Peyer's patch (tissue), 4 donors: ENCODE measurements around the gene HEYL.

Experiments
- POLR2A ChIP-seq, 2 donors: fragments of 450-650 bp; IDR thresholded peaks; one replicate each; pipeline ENCODE4 v1.5.1; 2017; ENCODE audit warnings: antibody characterized with exemption in 2 of 2, mild to moderate bottlenecking in 2 of 2, moderate library complexity in 2 of 2
- TF ChIP-seq, protein P1 (sequence below), 6 experiments: fragments of 450-650 bp in 4 of 6; fragments of 200-600 bp in 2 of 6; sonication (generic) in 1 of 6; IDR thresholded peaks; one replicate each; pipeline ENCODE4 v1.5.1; 2017 to 2019; ENCODE audit warnings: antibody characterized with exemption in 6 of 6, mild to moderate bottlenecking in 3 of 6, moderate library complexity in 1 of 6

DNA sequence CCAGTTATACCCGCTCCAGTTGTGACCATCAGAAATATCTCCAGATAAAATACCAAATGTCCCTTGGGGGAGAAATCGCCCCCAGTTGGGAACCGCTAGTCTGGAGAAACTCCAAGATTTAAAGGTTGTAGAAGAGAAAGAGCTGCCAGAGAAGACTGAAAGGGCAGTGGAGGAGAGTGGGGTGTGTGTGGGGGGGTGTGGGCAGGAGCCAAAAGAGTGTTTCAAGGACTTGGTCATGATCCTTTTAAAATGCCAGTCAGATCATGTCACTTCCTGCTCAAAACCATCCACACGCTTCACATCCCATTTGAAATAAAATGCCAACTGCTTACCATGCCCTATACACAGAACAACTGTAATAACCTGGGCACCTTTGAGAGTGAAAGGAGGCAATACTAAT is 3.4 kb upstream of the HEYL start:
- TF ChIP-seq, protein P1, sequence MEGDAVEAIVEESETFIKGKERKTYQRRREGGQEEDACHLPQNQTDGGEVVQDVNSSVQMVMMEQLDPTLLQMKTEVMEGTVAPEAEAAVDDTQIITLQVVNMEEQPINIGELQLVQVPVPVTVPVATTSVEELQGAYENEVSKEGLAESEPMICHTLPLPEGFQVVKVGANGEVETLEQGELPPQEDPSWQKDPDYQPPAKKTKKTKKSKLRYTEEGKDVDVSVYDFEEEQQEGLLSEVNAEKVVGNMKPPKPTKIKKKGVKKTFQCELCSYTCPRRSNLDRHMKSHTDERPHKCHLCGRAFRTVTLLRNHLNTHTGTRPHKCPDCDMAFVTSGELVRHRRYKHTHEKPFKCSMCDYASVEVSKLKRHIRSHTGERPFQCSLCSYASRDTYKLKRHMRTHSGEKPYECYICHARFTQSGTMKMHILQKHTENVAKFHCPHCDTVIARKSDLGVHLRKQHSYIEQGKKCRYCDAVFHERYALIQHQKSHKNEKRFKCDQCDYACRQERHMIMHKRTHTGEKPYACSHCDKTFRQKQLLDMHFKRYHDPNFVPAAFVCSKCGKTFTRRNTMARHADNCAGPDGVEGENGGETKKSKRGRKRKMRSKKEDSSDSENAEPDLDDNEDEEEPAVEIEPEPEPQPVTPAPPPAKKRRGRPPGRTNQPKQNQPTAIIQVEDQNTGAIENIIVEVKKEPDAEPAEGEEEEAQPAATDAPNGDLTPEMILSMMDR (IDR thresholded peaks at IDR 0.05): no peak
- no peak for TF ChIP-seq POLR2A (IDR thresholded peaks at IDR 0.05)
